Neural cell (in vitro differentiated cells): ENCODE measurements around the gene RAF1.

Source experiments
- CTCF ChIP-seq: fragments of 450-650 bp; IDR thresholded peaks from 2 replicates; pipeline ENCODE4 v1.5.1; 2014; ENCODE audit warnings: antibody characterized with exemption, mild to moderate bottlenecking, moderate library complexity; ENCODE audit not compliant: poor library complexity, severe bottlenecking
- EP300 ChIP-seq: fragments of 450-650 bp; conservative IDR thresholded peaks from 2 replicates; pipeline ENCODE4 v1.6.1; 2014; ENCODE audit warnings: antibody characterized with exemption, mild to moderate bottlenecking, moderate library complexity; ENCODE audit not compliant: poor library complexity, severe bottlenecking
- EZH2 ChIP-seq: fragments of 200-600, 300-800 bp; shearing (Covaris generic), sonication (generic); IDR thresholded peaks from 2 replicates; pipeline ENCODE4 v1.6.1; 2014; ENCODE audit warnings: antibody characterized with exemption, low read length, borderline replicate concordance, mild to moderate bottlenecking; ENCODE audit not compliant: insufficient read depth, poor library complexity, severe bottlenecking
- MXI1 ChIP-seq: fragments of 450-650 bp; conservative IDR thresholded peaks from 2 replicates; pipeline ENCODE4 v1.6.1; 2014; ENCODE audit warnings: antibody characterized with exemption, mild to moderate bottlenecking; ENCODE audit not compliant: poor library complexity, severe bottlenecking
- POLR2AphosphoS5 ChIP-seq: IDR thresholded peaks from 2 replicates; pipeline ENCODE4 v1.6.1; 2012
- RAD21 ChIP-seq: fragments of 450-650 bp; conservative IDR thresholded peaks from 2 replicates; pipeline ENCODE4 v1.6.1; 2014; ENCODE audit warnings: antibody characterized with exemption, mild to moderate bottlenecking, moderate library complexity
- TAF1 ChIP-seq: IDR thresholded peaks from 2 replicates; pipeline ENCODE4 v1.6.1; 2012; ENCODE audit warnings: low read depth

GRCh38 chr3:12633108-12633507 is 30.8 kb downstream of the RAF1 start:
- TF ChIP-seq RAD21 = no peak
- TF ChIP-seq CTCF = no peak
- no peak for TF ChIP-seq EP300
- no peak for TF ChIP-seq POLR2AphosphoS5
- TF ChIP-seq TAF1 = no peak
- no peak for TF ChIP-seq EZH2
- TF ChIP-seq MXI1 = no peak
